WTC11 (cell line): ENCODE data around the gene TBC1D12. TPM values are rescaled to one million over a fixed set of nuclear protein-coding genes. Genes with fewer than 3 reads are reported as not detected.

ENCODE experiments used
- ATAC-seq: fragments of 200-7000 bp; cut with Tn5 transposase; 2 replicates; pipeline ENCODE4 v1.10.0; 2021; ENCODE audit warnings: mild to moderate bottlenecking, moderate library complexity
- CTCF ChIA-PET: fragments of 300-600 bp; sonication (Branson Sonifier 250); formaldehyde crosslinking; loops from one replicate; lab custom pipeline; 2021; ENCODE audit warnings: antibody characterized with exemption; lab: Charles Lee
- POLR2A ChIA-PET: fragments of 350-600 bp; sonication (Branson Sonifier 250); formaldehyde crosslinking; loops from one replicate; lab custom pipeline; 2021; ENCODE audit warnings: antibody characterized with exemption; lab: Charles Lee
- DNase-seq: peaks from one replicate; pipeline ENCODE4 v3.0.0; 2021; ENCODE audit warnings: low spot score
- H3K27ac Mint-ChIP-seq: 2 replicates; pipeline ENCODE4 v1.8.0; 2021; ENCODE audit warnings: mixed read lengths
- H3K27me3 Mint-ChIP-seq: 2 replicates; pipeline ENCODE4 v1.8.0; 2021; ENCODE audit warnings: low read depth, mild to moderate bottlenecking, moderate library complexity, mixed read lengths
- H3K36me3 Mint-ChIP-seq: 2 replicates; pipeline ENCODE4 v1.8.0; 2021; ENCODE audit warnings: mixed read lengths
- H3K4me1 Mint-ChIP-seq: 2 replicates; pipeline ENCODE4 v1.8.0; 2022; ENCODE audit warnings: mixed read lengths
- H3K4me3 Mint-ChIP-seq: 2 replicates; pipeline ENCODE4 v1.8.0; 2021; ENCODE audit warnings: mild to moderate bottlenecking, moderate library complexity, mixed read lengths
- H3K9me3 Mint-ChIP-seq: 2 replicates; pipeline ENCODE4 v1.8.0; 2021; ENCODE audit warnings: mixed read lengths
- AR ChIP-seq: fragments of 250-450 bp; sonication (Bioruptor Pico); IDR thresholded peaks from 2 replicates; pipeline ENCODE4 v1.9.0; 2021; ENCODE audit warnings: mild to moderate bottlenecking
- ATF1 ChIP-seq: sonication (generic); formaldehyde crosslinking; IDR thresholded peaks from 2 replicates; pipeline ENCODE4 v1.8.1; 2023; ENCODE audit warnings: mild to moderate bottlenecking, moderate library complexity, missing genetic modification reagents
- ATF2 ChIP-seq: sonication (generic); formaldehyde crosslinking; IDR thresholded peaks from 2 replicates; pipeline ENCODE4 v1.8.1; 2022; ENCODE audit warnings: low read depth, missing genetic modification reagents, borderline replicate concordance
- ESRRA ChIP-seq: sonication (generic); formaldehyde crosslinking; IDR thresholded peaks from 2 replicates; pipeline ENCODE4 v1.8.1; 2022; ENCODE audit warnings: mild to moderate bottlenecking, missing genetic modification reagents, borderline replicate concordance
- HMGA2 ChIP-seq: fragments of 250-450 bp; sonication (Bioruptor Pico); IDR thresholded peaks from 2 replicates; pipeline ENCODE4 v1.4.0; 2021; ENCODE audit warnings: mild to moderate bottlenecking, moderate library complexity
- HMGXB4 ChIP-seq: sonication (generic); formaldehyde crosslinking; IDR thresholded peaks from 2 replicates; pipeline ENCODE4 v1.8.1; 2023; ENCODE audit warnings: mild to moderate bottlenecking, moderate library complexity, missing genetic modification reagents
- IRF2 ChIP-seq: sonication (generic); formaldehyde crosslinking; IDR thresholded peaks from 2 replicates; pipeline ENCODE4 v1.8.0; 2022; ENCODE audit warnings: low read depth, missing genetic modification reagents, borderline replicate concordance
- MXD4 ChIP-seq: fragments of 250-450 bp; sonication (Bioruptor Pico); IDR thresholded peaks from 2 replicates; pipeline ENCODE4 v1.8.0; 2021; ENCODE audit warnings: mild to moderate bottlenecking, moderate library complexity, borderline replicate concordance
- RORB ChIP-seq: fragments of 250-450 bp; sonication (Bioruptor Pico); IDR thresholded peaks from 2 replicates; pipeline ENCODE4 v1.9.0; 2021; ENCODE audit warnings: mild to moderate bottlenecking
- SMAD4 ChIP-seq: sonication (generic); formaldehyde crosslinking; IDR thresholded peaks from 2 replicates; pipeline ENCODE4 v1.8.0; 2022; ENCODE audit warnings: mild to moderate bottlenecking, missing genetic modification reagents
- STAT6 ChIP-seq: sonication (generic); formaldehyde crosslinking; conservative IDR thresholded peaks from 2 replicates; pipeline ENCODE4 v1.8.1; 2023; ENCODE audit warnings: mild to moderate bottlenecking, low read depth, missing genetic modification reagents, moderate library complexity
- ZNF425 ChIP-seq: fragments of 250-450 bp; sonication (Bioruptor Pico); conservative IDR thresholded peaks from 2 replicates; pipeline ENCODE4 v1.9.0; 2021; ENCODE audit warnings: mild to moderate bottlenecking
- total RNA-seq: library from RNA; stranded (reverse); gene quantifications from 3 replicates; pipeline ENCODE4 v1.2.3, GENCODE V29; 2021

The TBC1D12 gene
- total RNA-seq, 1 experiment from 2014 or later, result 2.2 TPM

- TF ChIP-seq ZNF425 (CRISPR knock-in tag), result no peak
- TF ChIP-seq MXD4 (CRISPR knock-in tag), result no peak
- TF ChIP-seq ESRRA (CRISPR knock-in tag), result no peak
- TF ChIP-seq, all 79 proteins: peak for 0
Measured at GRCh38 chr10:94461503-94461902, 59.2 kb downstream of the TBC1D12 start (continued).

- ChIA-PET CTCF (no interaction called here), POLR2A (no interaction called here)
- H3K27me3 Mint-ChIP-seq, result no peaks in the 10 kb centered on the region; the same call in 1 of the 2 replicates
Measured at GRCh38 chr10:94462130-94462529, 59.8 kb downstream of the TBC1D12 start.

More at GRCh38 chr10:94462130-94462529, 59.8 kb downstream of the TBC1D12 start:
- Mint-ChIP-seq H3K9me3 (peaks cover 16% of the 10 kb centered on the region), H3K4me3 (no peak overlapping the region), H3K36me3 (peaks cover 16% of the 10 kb centered on the region), H3K27ac (no peak overlapping the region), H3K4me1 (no peaks in the 10 kb centered on the region)
- DNase-seq, result no peak
- TF ChIP-seq SMAD4 (CRISPR knock-in tag) (no peak), AR (CRISPR knock-in tag) (no peak), HMGXB4 (CRISPR knock-in tag) (no peak), HMGA2 (CRISPR knock-in tag) (no peak), STAT6 (CRISPR knock-in tag) (no peak), RORB (CRISPR knock-in tag) (no peak), ATF2 (CRISPR knock-in tag) (no peak), IRF2 (CRISPR knock-in tag) (no peak), ATF1 (CRISPR knock-in tag) (no peak)
- TF ChIP-seq, all 79 proteins: peak for 0
- ATAC-seq, result no peak
